Activated naive CD4-positive, alpha-beta T cell treated with anti-CD3 and anti-CD28 coated beads, Interleukin-2, amount 10 ng/mL, durations not matched to agents 5 hours and 36 hours (primary cell): ENCODE results near the gene TXNDC15. TPM values are rescaled to one million over a fixed set of nuclear protein-coding genes. Genes with fewer than 3 reads are reported as not detected.

Source experiments
- microRNA-seq: library from miRNA; unstranded; fragments of <30 nt; microRNA quantifications from one replicate; pipeline ENCODE4 v1.2.0, GENCODE V29; 2022; ENCODE audit warnings: borderline microRNAs expressed, borderline replicate concordance
- total RNA-seq, 2 experiments: library from RNA; stranded (reverse); gene quantifications; one replicate each; pipeline ENCODE4 v1.2.3, GENCODE V29; 2021

The TXNDC15 gene
- 10 to 100 TPM; 48.1 to 48.2 TPM for total RNA-seq

GRCh38 chr5:134873987-134874830 lies at the start of gene TXNDC15:
Gene TXNDC15 (plus strand): TSS chr5:134874371. CDS start chr5:134874428, 57 bp downstream.

GRCh38 chr5:134845852-134846640 lies 28.1 kb upstream of the TXNDC15 start, which contains the start of gene C5orf24:
Gene C5orf24 (plus strand): TSS chr5:134845968. CDS start chr5:134854901, 8,933 bp downstream.

GRCh38 chr5:134904610-134905245 lies 30.6 kb downstream of the TXNDC15 start, which contains the start of gene PCBD2:
Gene PCBD2 (plus strand): TSS chr5:134905131. CDS start chr5:134905140, 9 bp downstream.

Small RNA genes lying within 50 kb of the gene (microRNA-seq; reads per million reads assigned to microRNA genes)
- gene MIR4461: not detected

Other genes with a start within 250 kb of the TXNDC15 start
- 10 to 100 TPM; 39.5 to 39.9 TPM for gene SAR1B, start 241.5 kb upstream of the TXNDC15 start, total RNA-seq
- gene SEC24A, start 225.6 kb upstream of the TXNDC15 start, total RNA-seq: 10 to 100 TPM; 20.2 to 20.5 TPM
- 10 to 100 TPM; 27.1 to 27.2 TPM for gene CAMLG, start 135.8 kb upstream of the TXNDC15 start, total RNA-seq
- 10 to 100 TPM; 57.3 to 64.0 TPM for gene DDX46, start 115.6 kb upstream of the TXNDC15 start, total RNA-seq
- gene C5orf24, start 28.4 kb upstream of the TXNDC15 start, total RNA-seq: 10 to 100 TPM; 28.2 to 30.9 TPM
- 10 to 100 TPM; 13.7 to 15.3 TPM for gene PCBD2, start 30.8 kb downstream of the TXNDC15 start, total RNA-seq
- 1 to 10 TPM in 1 of 2 experiments, under 1 TPM in 1; 0.67 to 1.1 TPM for gene CATSPER3, start 93.5 kb downstream of the TXNDC15 start, total RNA-seq
- gene PITX1, start 159.9 kb downstream of the TXNDC15 start, total RNA-seq: under 1 TPM in 1 of 2 experiments, not detected in 1; 0.08 TPM